ENCODE measurements around the gene LSAMP. TPM values are rescaled to one million over a fixed set of nuclear protein-coding genes. Genes with fewer than 3 reads are reported as not detected.

LSAMP gene
- total RNA-seq, 2 donors from 2014 or later = 1.7 to 2.1 TPM

DNA sequence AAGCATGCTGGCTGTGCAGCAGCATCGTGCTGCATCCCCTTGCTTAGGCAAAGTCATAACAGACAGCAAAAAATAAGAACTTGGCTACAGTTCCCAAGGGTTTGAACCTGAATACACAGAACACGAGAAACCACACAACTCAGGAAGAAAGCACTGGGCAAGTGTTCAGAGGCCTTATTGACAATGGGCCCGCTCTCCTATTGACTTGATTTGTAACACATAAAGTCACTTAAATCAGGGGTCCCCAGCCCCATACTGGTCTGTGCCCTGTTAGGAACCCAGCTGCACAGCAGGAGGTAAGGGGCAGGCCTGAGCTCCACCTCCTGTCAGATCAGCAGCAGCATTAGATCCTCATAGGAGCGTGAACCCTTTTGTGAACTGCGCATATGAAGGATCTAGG is 145.1 kb downstream of the LSAMP start:
- Histone ChIP-seq H3K4me1 (no peaks in the 10 kb centered on the region), H3K4me3 (no peak overlapping the region), H3K9me3 (no peaks in the 10 kb centered on the region), H3K36me3 (no peaks in the 10 kb centered on the region), H3K27ac (no peak overlapping the region), H3K27me3 (no peaks in the 10 kb centered on the region)
- TF ChIP-seq CTCF (IDR thresholded peaks at IDR 0.05) = no peak
- DNase-seq (ENCODE audit: low spot score) = no peak

DNA sequence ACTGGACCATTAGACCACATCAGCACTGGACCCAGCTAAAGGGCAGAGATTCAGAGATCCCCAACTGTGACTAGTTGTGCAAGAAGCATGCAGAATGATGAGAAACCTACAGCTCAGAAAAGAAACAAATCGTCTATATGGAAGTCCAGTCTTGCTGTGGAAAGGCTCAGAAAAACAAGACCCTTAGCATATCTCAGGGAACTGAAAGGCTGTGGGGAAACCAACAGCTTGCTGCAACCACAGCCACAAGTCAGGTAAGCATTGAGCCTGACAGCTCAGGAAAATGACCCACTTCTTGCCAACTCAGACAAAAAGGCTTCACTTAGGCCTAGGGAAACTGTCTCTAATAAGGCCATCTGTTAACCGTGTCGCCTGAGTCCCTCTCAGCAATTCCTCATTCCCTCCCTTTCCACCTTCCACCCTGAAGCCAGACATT is 145.6 kb downstream of the LSAMP start:
- Histone ChIP-seq H3K4me1 (no peaks in the 10 kb centered on the region), H3K9me3 (no peaks in the 10 kb centered on the region), H3K36me3 (no peaks in the 10 kb centered on the region), H3K27ac (no peak overlapping the region), H3K27me3 (no peaks in the 10 kb centered on the region), H3K4me3 (no peak overlapping the region)
- no peak for TF ChIP-seq CTCF (IDR thresholded peaks at IDR 0.05)
- no peak for DNase-seq (ENCODE audit: low spot score)

DNA sequence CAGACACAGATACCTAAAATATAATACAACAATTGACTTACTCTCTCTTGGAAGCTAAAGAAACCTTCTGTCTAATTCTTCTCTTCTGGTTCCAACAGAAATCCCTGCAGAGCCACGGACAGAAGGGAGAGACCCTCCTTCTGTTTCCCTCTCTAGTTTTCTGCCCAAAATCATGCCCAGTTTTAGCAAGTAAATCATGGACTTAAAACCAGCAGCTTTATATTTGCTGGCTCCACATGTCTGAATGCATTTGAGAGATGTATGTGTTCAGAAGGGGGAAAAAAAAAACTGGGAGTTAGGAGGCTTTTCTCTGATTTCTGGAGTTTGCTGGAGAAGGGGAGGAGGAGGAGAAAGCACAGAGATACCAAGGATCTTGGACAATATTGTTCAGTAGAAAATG is 147.1 kb downstream of the LSAMP start:
- no peaks in the 10 kb centered on the region for H3K36me3 ChIP-seq
- no peak overlapping the region for H3K27ac ChIP-seq
- H3K4me3 ChIP-seq = no peak overlapping the region
- H3K27me3 ChIP-seq = no peaks in the 10 kb centered on the region
- TF ChIP-seq CTCF (IDR thresholded peaks at IDR 0.05) = no peak
- DNase-seq (ENCODE audit: low spot score) = no peak
- no peaks in the 10 kb centered on the region for H3K4me1 ChIP-seq
- H3K9me3 ChIP-seq = no peaks in the 10 kb centered on the region

GRCh38 chr3:116291141-116291540 is 154.1 kb downstream of the LSAMP start:
- H3K27ac ChIP-seq = no peak overlapping the region
- DNase-seq (ENCODE audit: low spot score) = no peak
- H3K27me3 ChIP-seq = no peaks in the 10 kb centered on the region
- no peaks in the 10 kb centered on the region for H3K4me1 ChIP-seq
- no peaks in the 10 kb centered on the region for H3K36me3 ChIP-seq
- TF ChIP-seq CTCF (IDR thresholded peaks at IDR 0.05) = no peak
- H3K9me3 ChIP-seq = no peaks in the 10 kb centered on the region
- H3K4me3 ChIP-seq = no peak overlapping the region

DNA sequence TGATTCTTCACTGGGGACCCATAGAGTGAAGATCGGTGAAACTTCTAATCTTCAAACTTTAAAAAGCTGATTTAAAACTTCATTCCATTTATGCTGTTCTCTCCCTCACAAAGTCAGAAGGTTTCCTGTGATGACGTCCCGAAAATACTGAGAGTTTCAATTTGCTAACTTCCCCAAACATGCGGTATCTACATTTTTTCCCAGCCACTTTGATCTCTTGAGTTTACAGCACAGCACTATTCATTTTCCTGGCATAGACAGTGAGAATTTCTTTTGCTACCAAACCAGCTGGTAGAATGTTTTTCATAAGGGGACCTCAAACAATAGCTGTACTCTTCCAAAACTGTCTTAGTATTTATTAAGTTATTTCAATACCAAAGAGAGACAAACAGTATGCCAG is 156.8 kb downstream of the LSAMP start:
- Histone ChIP-seq H3K4me1 (no peaks in the 10 kb centered on the region), H3K4me3 (no peak overlapping the region), H3K27ac (no peak overlapping the region), H3K27me3 (no peaks in the 10 kb centered on the region), H3K36me3 (no peaks in the 10 kb centered on the region), H3K9me3 (no peaks in the 10 kb centered on the region)
- DNase-seq (ENCODE audit: low spot score) = no peak
- TF ChIP-seq CTCF (IDR thresholded peaks at IDR 0.05) = no peak

- Histone ChIP-seq H3K27ac (no peak overlapping the region), H3K4me3 (no peak overlapping the region), H3K4me1 (no peaks in the 10 kb centered on the region), H3K9me3 (no peaks in the 10 kb centered on the region), H3K36me3 (no peaks in the 10 kb centered on the region), H3K27me3 (no peaks in the 10 kb centered on the region)
- TF ChIP-seq CTCF (IDR thresholded peaks at IDR 0.05) = no peak
- no peak for DNase-seq (ENCODE audit: low spot score)
These were observed 159.4 kb downstream of the LSAMP start for GRCh38 chr3:116285781-116286421.

Data from right atrium auricular region (tissue), 2 donors.